Effector CD4-positive, alpha-beta T cell (primary cell): ENCODE data around the gene ZNF438.
"Not testable (repeated sequence)": the region's sequence is repeated elsewhere in the genome, so short reads cannot be mapped to it uniquely, and the experiment has no call there.

Experiments
- DNase-seq: peaks from one replicate; pipeline ENCODE4 v3.0.0-alpha.2; 2020

The ZNF438 gene

DNA sequence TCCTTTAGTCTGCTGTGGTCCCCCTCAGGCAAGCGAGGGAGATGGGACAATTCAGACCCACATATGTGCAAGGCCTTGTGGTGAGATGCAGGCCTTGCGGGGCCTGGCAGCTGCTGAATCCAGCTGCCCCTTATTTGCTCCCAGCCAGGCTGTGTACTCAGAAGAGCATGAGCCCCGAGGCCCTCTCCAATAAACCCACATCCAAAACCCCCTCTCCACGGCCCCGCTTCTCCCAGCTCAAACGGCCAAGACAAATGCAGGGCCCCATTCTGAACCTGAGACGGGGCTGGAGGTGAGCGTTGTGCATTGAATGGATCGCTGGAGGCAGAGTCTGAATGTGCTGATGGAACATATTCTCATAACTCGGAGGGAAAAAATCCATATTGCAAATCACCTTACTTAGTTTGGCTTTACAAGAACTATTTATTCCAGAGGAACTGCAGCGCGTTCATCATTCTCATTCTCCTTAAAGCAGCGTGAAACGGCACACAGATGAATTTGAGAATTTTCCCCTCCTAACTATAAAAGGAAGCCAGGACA, 232.9 kb downstream of the ZNF438 start:
- DNase-seq, result no peak

DNA sequence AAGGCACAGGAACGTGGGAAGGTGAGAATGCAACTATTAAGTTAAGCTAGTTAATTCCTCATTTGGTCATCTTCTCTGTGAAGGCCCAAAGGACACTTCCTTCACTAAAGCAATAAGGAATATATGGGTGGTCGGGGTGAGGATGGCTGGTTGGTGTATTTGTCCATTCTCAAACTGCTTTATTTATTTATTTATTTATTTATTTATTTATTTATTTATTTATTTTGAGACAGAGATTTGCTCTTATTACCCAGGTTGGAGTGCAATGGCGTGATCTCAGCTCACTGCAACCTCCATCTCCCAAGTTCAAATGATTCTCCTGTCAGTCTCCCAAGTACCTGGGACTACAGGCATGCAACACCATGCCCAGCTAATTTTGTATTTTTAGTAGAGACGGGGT, 236.6 kb downstream of the ZNF438 start:
- not testable (repeated sequence) for DNase-seq
